ENCODE data around the gene THSD7A.

THSD7A gene

DNA sequence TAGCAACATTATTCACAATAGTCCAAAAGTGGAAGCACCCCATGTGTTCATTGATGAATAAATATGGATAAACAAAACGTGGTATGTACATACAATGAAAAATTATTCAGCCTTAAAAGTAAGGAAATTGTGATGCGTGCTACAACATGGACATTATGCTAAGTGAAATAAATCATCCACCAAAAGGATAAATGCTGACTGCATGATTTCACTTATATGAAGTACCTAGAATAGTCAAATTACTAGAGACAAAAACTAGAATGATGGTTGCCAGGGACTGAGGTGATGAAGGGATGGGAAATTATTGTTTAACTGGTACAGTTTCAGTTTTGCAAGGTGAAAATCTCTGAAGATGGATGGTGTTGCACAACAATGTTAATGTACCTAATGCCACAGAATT lies 56.6 kb downstream of the THSD7A start:
- Histone ChIP-seq H3K4me1 (ENCODE audit: control insufficient read depth, insufficient read depth, low read length) (no peaks in the 10 kb centered on the region), H3K9ac (ENCODE audit: low read length in 2 of 2) (no peak overlapping the region), H3K4me3 (ENCODE audit: low read length in 2 of 2) (no peak overlapping the region), H3K27ac (ENCODE audit: low read length) (no peak overlapping the region), H3K9me3 (ENCODE audit: control insufficient read depth in 2 of 2, low read length in 2 of 2) (no peaks in the 10 kb centered on the region), H3K36me3 (ENCODE audit: control insufficient read depth in 2 of 2, insufficient read depth in 2 of 2, low read length in 2 of 2) (no peaks in the 10 kb centered on the region), H3K27me3 (ENCODE audit: control insufficient read depth in 1 of 2, insufficient read depth in 2 of 2, low read length in 2 of 2) (no peaks in the 10 kb centered on the region)

DNA sequence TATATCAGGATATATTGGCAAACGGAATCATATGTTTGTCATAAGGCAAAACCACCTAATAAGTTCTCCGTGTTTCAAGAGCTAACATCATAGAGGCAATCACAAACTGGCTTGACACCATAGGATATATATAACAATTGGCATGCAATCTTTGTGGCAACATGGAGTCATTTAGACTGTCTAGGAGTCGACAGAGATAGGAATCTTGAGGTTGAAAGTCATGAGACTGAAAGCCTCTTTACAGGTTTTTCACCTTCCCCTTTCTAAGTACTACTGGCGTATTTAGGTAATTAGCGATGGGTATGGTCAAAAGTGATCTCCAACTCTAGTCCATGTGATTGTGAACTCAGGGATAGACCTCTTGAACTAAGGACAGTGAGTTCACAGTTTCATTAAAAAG lies 63.7 kb downstream of the THSD7A start:
- Histone ChIP-seq H3K27ac (ENCODE audit: low read length) (no peak overlapping the region), H3K27me3 (ENCODE audit: control insufficient read depth in 1 of 2, insufficient read depth in 2 of 2, low read length in 2 of 2) (no peaks in the 10 kb centered on the region), H3K9ac (ENCODE audit: low read length in 2 of 2) (no peak overlapping the region), H3K4me3 (ENCODE audit: low read length in 2 of 2) (no peak overlapping the region), H3K9me3 (ENCODE audit: control insufficient read depth in 2 of 2, low read length in 2 of 2) (no peaks in the 10 kb centered on the region), H3K36me3 (ENCODE audit: control insufficient read depth in 2 of 2, insufficient read depth in 2 of 2, low read length in 2 of 2) (no peaks in the 10 kb centered on the region), H3K4me1 (ENCODE audit: control insufficient read depth, insufficient read depth, low read length) (no peaks in the 10 kb centered on the region)

DNA sequence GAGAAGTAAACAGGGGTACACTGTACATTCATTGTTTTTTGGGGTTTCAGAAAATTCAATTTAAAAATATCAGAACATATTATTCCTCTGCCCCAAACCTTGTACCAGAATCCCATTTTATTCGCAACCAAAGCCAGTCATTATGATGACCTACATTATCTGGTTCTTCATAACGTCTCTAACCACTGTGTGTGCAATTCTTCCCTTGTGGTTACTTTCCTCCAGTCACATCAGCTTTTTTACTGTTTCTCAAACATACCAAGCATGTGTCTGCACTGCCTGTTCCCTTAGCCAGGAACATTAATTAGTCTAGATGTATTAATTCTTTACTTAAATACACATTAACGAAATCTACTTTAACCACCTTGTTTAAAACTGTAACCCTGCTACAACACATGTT lies 64.8 kb downstream of the THSD7A start:
- Histone ChIP-seq H3K27me3 (ENCODE audit: control insufficient read depth in 1 of 2, insufficient read depth in 2 of 2, low read length in 2 of 2) (no peaks in the 10 kb centered on the region), H3K36me3 (ENCODE audit: control insufficient read depth in 2 of 2, insufficient read depth in 2 of 2, low read length in 2 of 2) (no peaks in the 10 kb centered on the region), H3K4me1 (ENCODE audit: control insufficient read depth, insufficient read depth, low read length) (no peaks in the 10 kb centered on the region), H3K9me3 (ENCODE audit: control insufficient read depth in 2 of 2, low read length in 2 of 2) (no peaks in the 10 kb centered on the region), H3K4me3 (ENCODE audit: low read length in 2 of 2) (no peak overlapping the region), H3K27ac (ENCODE audit: low read length) (no peak overlapping the region), H3K9ac (ENCODE audit: low read length in 2 of 2) (no peak overlapping the region)

GRCh38 chr7:11760372-11760771 lies 71.6 kb downstream of the THSD7A start:
- H3K4me3 ChIP-seq (ENCODE audit: low read length in 2 of 2), result no peak overlapping the region
- H3K4me1 ChIP-seq (ENCODE audit: control insufficient read depth, insufficient read depth, low read length), result no peaks in the 10 kb centered on the region
- H3K27me3 ChIP-seq (ENCODE audit: control insufficient read depth in 1 of 2, insufficient read depth in 2 of 2, low read length in 2 of 2), result no peaks in the 10 kb centered on the region
- H3K36me3 ChIP-seq (ENCODE audit: control insufficient read depth in 2 of 2, insufficient read depth in 2 of 2, low read length in 2 of 2), result no peaks in the 10 kb centered on the region
- no peak overlapping the region for H3K9ac ChIP-seq (ENCODE audit: low read length in 2 of 2)
- no peak overlapping the region for H3K27ac ChIP-seq (ENCODE audit: low read length)
- H3K9me3 ChIP-seq (ENCODE audit: control insufficient read depth in 2 of 2, low read length in 2 of 2), result no peaks in the 10 kb centered on the region

DNA sequence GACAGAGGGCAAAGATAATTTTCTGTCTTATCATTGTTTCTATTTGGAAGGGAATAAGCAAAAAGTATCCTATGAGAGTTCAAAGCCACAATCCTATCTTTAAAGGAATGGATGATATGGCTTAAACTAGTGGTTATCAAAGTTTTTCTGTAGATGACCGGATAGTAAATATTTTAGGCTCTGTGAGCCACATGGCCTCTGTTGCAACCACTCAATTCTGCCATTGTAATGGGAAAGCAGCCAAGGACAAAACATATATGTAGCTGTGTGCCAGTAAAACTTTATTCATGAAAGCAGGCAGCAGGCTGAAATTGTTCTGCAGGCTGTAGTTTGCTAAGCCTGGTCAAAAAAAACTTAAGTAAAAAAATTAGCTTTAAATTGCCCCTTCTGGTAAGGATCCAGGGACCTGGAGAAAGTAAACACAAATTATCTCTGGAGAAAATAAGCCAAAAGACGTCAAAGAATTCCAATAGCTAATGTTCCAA lies 73.3 kb downstream of the THSD7A start:
- Histone ChIP-seq H3K4me3 (ENCODE audit: low read length in 2 of 2) (no peak overlapping the region), H3K9ac (ENCODE audit: low read length in 2 of 2) (no peak overlapping the region), H3K4me1 (ENCODE audit: control insufficient read depth, insufficient read depth, low read length) (no peaks in the 10 kb centered on the region), H3K9me3 (ENCODE audit: control insufficient read depth in 2 of 2, low read length in 2 of 2) (no peaks in the 10 kb centered on the region), H3K36me3 (ENCODE audit: control insufficient read depth in 2 of 2, insufficient read depth in 2 of 2, low read length in 2 of 2) (no peaks in the 10 kb centered on the region), H3K27me3 (ENCODE audit: control insufficient read depth in 1 of 2, insufficient read depth in 2 of 2, low read length in 2 of 2) (no peaks in the 10 kb centered on the region), H3K27ac (ENCODE audit: low read length) (no peak overlapping the region)

DNA sequence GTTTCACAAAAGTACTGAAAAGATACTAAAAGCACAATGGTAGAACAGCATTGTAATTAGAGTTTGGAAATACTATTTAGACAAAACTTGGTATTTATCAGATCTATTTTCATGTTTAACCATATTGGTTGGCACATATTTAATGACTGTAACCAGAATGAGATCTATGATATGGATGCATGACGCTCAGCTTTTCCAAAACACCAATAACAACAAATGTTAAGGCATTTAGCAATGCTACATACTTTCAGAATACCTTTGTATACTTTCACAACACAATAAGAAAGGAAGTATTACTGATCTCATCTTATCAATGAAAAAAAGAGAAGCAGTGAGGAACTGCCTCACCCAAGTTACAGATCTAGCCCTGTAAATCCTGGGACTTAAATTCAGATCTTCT lies 74.8 kb downstream of the THSD7A start:
- Histone ChIP-seq H3K4me3 (ENCODE audit: low read length in 2 of 2) (no peak overlapping the region), H3K9me3 (ENCODE audit: control insufficient read depth in 2 of 2, low read length in 2 of 2) (no peaks in the 10 kb centered on the region), H3K36me3 (ENCODE audit: control insufficient read depth in 2 of 2, insufficient read depth in 2 of 2, low read length in 2 of 2) (no peaks in the 10 kb centered on the region), H3K27ac (ENCODE audit: low read length) (no peak overlapping the region), H3K27me3 (ENCODE audit: control insufficient read depth in 1 of 2, insufficient read depth in 2 of 2, low read length in 2 of 2) (no peaks in the 10 kb centered on the region), H3K9ac (ENCODE audit: low read length in 2 of 2) (no peak overlapping the region), H3K4me1 (ENCODE audit: control insufficient read depth, insufficient read depth, low read length) (no peaks in the 10 kb centered on the region)

GRCh38 chr7:11754933-11755332 lies 77.1 kb downstream of the THSD7A start:
- Histone ChIP-seq H3K36me3 (ENCODE audit: control insufficient read depth in 2 of 2, insufficient read depth in 2 of 2, low read length in 2 of 2) (no peaks in the 10 kb centered on the region), H3K4me1 (ENCODE audit: control insufficient read depth, insufficient read depth, low read length) (no peaks in the 10 kb centered on the region), H3K4me3 (ENCODE audit: low read length in 2 of 2) (no peak overlapping the region), H3K27ac (ENCODE audit: low read length) (no peak overlapping the region), H3K27me3 (ENCODE audit: control insufficient read depth in 1 of 2, insufficient read depth in 2 of 2, low read length in 2 of 2) (no peaks in the 10 kb centered on the region), H3K9me3 (ENCODE audit: control insufficient read depth in 2 of 2, low read length in 2 of 2) (no peaks in the 10 kb centered on the region), H3K9ac (ENCODE audit: low read length in 2 of 2) (no peak overlapping the region)

DNA sequence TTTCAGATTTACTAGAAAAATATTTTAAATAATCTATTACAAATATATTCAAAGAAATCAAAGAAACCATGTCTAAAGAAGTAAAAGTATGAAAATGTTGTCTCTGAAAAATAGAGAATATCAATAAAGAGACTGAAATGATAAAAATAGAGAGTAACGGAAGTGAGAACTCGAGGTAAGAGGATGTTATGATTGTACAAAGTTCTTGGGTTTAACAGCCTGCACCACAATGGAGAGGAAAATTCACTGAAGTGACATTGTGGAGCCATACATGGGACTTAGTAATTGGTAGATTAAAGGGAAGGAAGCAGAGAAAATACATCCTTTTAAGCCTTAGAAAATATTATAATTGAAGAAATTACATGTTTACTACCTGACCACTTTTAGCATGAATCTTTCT lies 77.9 kb downstream of the THSD7A start:
- H3K4me1 ChIP-seq (ENCODE audit: control insufficient read depth, insufficient read depth, low read length), result no peaks in the 10 kb centered on the region
- no peaks in the 10 kb centered on the region for H3K36me3 ChIP-seq (ENCODE audit: control insufficient read depth in 2 of 2, insufficient read depth in 2 of 2, low read length in 2 of 2)
- H3K27ac ChIP-seq (ENCODE audit: low read length), result no peak overlapping the region
- no peak overlapping the region for H3K4me3 ChIP-seq (ENCODE audit: low read length in 2 of 2)
- H3K9ac ChIP-seq (ENCODE audit: low read length in 2 of 2), result no peak overlapping the region
- no peaks in the 10 kb centered on the region for H3K9me3 ChIP-seq (ENCODE audit: control insufficient read depth in 2 of 2, low read length in 2 of 2)
- no peaks in the 10 kb centered on the region for H3K27me3 ChIP-seq (ENCODE audit: control insufficient read depth in 1 of 2, insufficient read depth in 2 of 2, low read length in 2 of 2)

DNA sequence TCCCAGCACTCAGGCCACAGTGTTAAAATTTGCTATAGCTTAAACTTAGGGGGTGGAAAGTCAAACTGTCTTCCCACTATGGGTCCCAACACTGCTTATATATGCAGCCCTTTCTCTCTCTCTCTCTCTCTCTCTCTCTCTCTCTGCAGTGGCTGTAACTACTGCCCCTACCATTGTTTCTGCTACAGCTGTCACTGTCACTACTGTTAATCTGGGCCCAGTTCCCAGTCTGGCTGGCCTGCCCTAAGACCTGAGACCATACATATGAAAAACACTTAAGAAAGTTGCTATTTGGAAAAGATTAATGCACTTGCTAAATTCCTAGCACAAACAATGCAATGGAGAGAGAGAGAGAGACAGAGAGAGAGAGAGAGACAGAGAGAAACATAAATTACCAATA lies 78.6 kb downstream of the THSD7A start:
- no peak overlapping the region for H3K9ac ChIP-seq (ENCODE audit: low read length in 2 of 2)
- H3K9me3 ChIP-seq (ENCODE audit: control insufficient read depth in 2 of 2, low read length in 2 of 2), result no peaks in the 10 kb centered on the region
- no peak overlapping the region for H3K27ac ChIP-seq (ENCODE audit: low read length)
- H3K4me1 ChIP-seq (ENCODE audit: control insufficient read depth, insufficient read depth, low read length), result no peaks in the 10 kb centered on the region
- no peaks in the 10 kb centered on the region for H3K27me3 ChIP-seq (ENCODE audit: control insufficient read depth in 1 of 2, insufficient read depth in 2 of 2, low read length in 2 of 2)
- H3K4me3 ChIP-seq (ENCODE audit: low read length in 2 of 2), result no peak overlapping the region
- no peaks in the 10 kb centered on the region for H3K36me3 ChIP-seq (ENCODE audit: control insufficient read depth in 2 of 2, insufficient read depth in 2 of 2, low read length in 2 of 2)

- H3K27ac ChIP-seq (ENCODE audit: low read length), result no peak overlapping the region
- no peaks in the 10 kb centered on the region for H3K27me3 ChIP-seq (ENCODE audit: control insufficient read depth in 1 of 2, insufficient read depth in 2 of 2, low read length in 2 of 2)
- H3K36me3 ChIP-seq (ENCODE audit: control insufficient read depth in 2 of 2, insufficient read depth in 2 of 2, low read length in 2 of 2), result no peaks in the 10 kb centered on the region
- no peak overlapping the region for H3K4me3 ChIP-seq (ENCODE audit: low read length in 2 of 2)
- no peaks in the 10 kb centered on the region for H3K4me1 ChIP-seq (ENCODE audit: control insufficient read depth, insufficient read depth, low read length)
- no peak overlapping the region for H3K9ac ChIP-seq (ENCODE audit: low read length in 2 of 2)
- no peaks in the 10 kb centered on the region for H3K9me3 ChIP-seq (ENCODE audit: control insufficient read depth in 2 of 2, low read length in 2 of 2)
These were observed 80.1 kb downstream of the THSD7A start for GRCh38 chr7:11751807-11752389.

DNA sequence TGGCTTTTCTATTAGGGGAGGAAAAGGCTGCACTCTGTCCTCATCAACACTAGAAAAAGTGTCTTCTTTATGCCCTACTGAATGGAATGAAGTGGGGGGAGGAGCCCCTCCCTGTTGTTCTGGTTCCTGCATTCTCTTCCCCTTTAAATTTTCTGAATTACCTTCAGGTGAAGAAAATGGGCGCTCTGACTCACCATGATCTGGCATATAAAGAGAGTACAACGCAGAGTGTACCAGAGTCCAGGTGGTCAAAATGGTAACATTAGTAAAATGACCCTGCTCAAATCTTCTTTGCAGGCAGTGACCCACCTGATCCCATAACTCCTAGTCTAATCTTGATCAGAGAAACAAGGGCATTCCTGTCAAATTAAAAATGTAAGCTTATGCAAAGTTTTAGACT lies 80.7 kb downstream of the THSD7A start:
- Histone ChIP-seq H3K9me3 (ENCODE audit: control insufficient read depth in 2 of 2, low read length in 2 of 2) (no peaks in the 10 kb centered on the region), H3K36me3 (ENCODE audit: control insufficient read depth in 2 of 2, insufficient read depth in 2 of 2, low read length in 2 of 2) (no peaks in the 10 kb centered on the region), H3K9ac (ENCODE audit: low read length in 2 of 2) (no peak overlapping the region), H3K27me3 (ENCODE audit: control insufficient read depth in 1 of 2, insufficient read depth in 2 of 2, low read length in 2 of 2) (no peaks in the 10 kb centered on the region), H3K4me3 (ENCODE audit: low read length in 2 of 2) (no peak overlapping the region), H3K4me1 (ENCODE audit: control insufficient read depth, insufficient read depth, low read length) (no peaks in the 10 kb centered on the region), H3K27ac (ENCODE audit: low read length) (no peak overlapping the region)
